PC-9 (cell line): Measurements from ENCODE around the gene UBE3A.

Source experiments
- CTCF ChIP-seq: fragments of 200-600 bp; sonication (generic); conservative IDR thresholded peaks from 2 replicates; pipeline ENCODE4 v1.6.1; 2017; ENCODE audit warnings: mixed run types, antibody characterized with exemption, mild to moderate bottlenecking, moderate library complexity
- EZH2 ChIP-seq: fragments of 200-600 bp; sonication (generic); IDR thresholded peaks from 2 replicates; pipeline ENCODE4 v1.8.0; 2017; ENCODE audit warnings: antibody characterized with exemption, low read depth

GRCh38 chr15:25406261-25406660 lies 32.6 kb downstream of the UBE3A start:
- TF ChIP-seq CTCF: no peak
- no peak for TF ChIP-seq EZH2
